Nephron (organoid): ENCODE data around the gene NOMO2.
A peak's percentile ranks its signal among the peaks of the same experiment; 100 is the strongest.
"Not testable (repeated sequence)": the region's sequence is repeated elsewhere in the genome, so short reads cannot be mapped to it uniquely, and the experiment has no call there.

ENCODE experiments used
- H3K27ac Mint-ChIP-seq, 3 experiments: 2 replicates each; pipeline ENCODE4 v1.8.0; 2020; ENCODE audit warnings: mixed read lengths in 3 of 3, mild to moderate bottlenecking in 2 of 3, moderate library complexity in 1 of 3
- H3K27me3 Mint-ChIP-seq: 2 replicates; pipeline ENCODE4 v1.8.0; 2021; ENCODE audit warnings: low read depth, mild to moderate bottlenecking, moderate library complexity, mixed read lengths
- H3K36me3 Mint-ChIP-seq: 2 replicates; pipeline ENCODE4 v1.8.0; 2020; ENCODE audit warnings: low read depth, mixed read lengths
- H3K4me1 Mint-ChIP-seq: 2 replicates; pipeline ENCODE4 v1.8.0; 2020; ENCODE audit warnings: mixed read lengths
- H3K4me3 Mint-ChIP-seq, 3 experiments: 2 replicates each; pipeline ENCODE4 v1.8.0; 2020; ENCODE audit warnings: mild to moderate bottlenecking in 3 of 3, mixed read lengths in 3 of 3, moderate library complexity in 2 of 3
- H3K9me3 Mint-ChIP-seq: 2 replicates; pipeline ENCODE4 v1.8.0; 2020; ENCODE audit warnings: mixed read lengths

The NOMO2 gene

DNA sequence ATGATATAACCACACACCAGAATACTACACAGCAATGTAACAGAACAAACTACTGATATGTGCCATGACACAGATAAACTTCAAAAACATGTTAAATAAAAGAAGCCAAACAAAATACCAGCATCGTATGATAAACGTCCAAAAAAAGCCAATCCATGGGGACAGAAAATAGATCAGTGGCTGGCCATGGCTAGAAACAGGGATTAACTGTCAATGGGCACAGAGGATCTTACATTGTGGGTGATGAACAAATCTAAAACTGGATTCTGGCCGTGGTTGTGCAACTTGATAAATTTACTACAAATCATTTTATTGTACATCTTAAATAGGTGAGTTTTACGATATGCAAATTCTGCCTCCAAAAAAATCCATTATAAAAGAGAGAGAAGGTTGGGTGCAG lies 35.4 kb downstream of the NOMO2 start:
- not testable (repeated sequence) for H3K4me3 Mint-ChIP-seq, H3K9me3 Mint-ChIP-seq, H3K27me3 Mint-ChIP-seq, H3K4me1 Mint-ChIP-seq, H3K27ac Mint-ChIP-seq
- peaks cover 16% of the 10 kb centered on the region for H3K36me3 Mint-ChIP-seq

DNA sequence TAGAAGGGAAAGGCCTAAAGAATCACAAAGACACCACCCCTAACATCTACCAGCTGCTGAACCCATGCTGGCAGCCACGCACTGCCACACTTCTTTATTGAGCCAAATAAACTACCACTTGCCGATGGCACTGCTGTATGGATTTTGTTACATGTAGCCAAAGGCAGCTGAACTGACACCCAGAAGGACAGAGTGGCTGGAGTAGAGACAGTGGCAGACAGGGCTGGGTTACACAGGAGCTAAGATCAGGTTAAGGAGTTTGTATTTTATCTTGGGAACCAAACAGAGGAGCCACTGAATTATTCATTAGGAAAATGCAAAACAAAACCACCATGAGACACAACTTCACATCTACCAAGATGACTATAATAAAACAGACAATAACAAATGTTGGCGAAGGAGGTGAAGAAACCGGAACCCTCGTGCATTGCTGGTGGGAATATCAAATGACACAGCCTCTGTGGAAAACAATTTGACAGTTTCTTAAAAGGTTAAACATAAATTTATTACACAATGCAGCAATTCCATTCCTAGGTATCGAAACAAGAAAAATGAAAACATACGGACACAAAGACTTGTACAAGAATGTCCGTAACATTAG lies 35.9 kb downstream of the NOMO2 start:
- not testable (repeated sequence) for H3K27ac Mint-ChIP-seq
- H3K36me3 Mint-ChIP-seq = peaks cover 16% of the 10 kb centered on the region

DNA sequence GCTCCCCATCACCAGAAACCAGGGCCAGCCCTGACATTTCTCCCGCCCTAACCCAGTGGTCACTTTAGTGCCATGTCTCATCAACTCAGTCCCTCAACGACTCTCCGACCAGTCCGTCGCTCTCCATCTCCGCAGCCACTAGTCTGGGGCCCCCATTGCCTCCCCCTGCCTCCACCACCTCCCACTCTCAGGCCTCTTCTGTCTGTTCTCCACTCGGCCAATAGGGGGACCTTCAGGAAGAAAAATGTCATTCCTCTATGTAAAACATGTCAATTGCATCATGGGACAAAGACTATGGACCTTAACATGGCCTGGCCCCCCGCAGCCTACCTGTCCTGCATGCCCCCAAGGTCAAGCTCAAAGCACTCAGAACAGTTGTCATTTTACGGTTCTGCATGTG lies 39.3 kb downstream of the NOMO2 start:
- H3K27ac Mint-ChIP-seq, H3K4me3 Mint-ChIP-seq, H3K9me3 Mint-ChIP-seq, H3K4me1 Mint-ChIP-seq, H3K36me3 Mint-ChIP-seq, H3K27me3 Mint-ChIP-seq: not testable (repeated sequence)

More for the DNA sequence above, 35.9 kb downstream of the NOMO2 start:
- not testable (repeated sequence) for H3K4me1 Mint-ChIP-seq, H3K9me3 Mint-ChIP-seq, H3K4me3 Mint-ChIP-seq, H3K27me3 Mint-ChIP-seq

DNA sequence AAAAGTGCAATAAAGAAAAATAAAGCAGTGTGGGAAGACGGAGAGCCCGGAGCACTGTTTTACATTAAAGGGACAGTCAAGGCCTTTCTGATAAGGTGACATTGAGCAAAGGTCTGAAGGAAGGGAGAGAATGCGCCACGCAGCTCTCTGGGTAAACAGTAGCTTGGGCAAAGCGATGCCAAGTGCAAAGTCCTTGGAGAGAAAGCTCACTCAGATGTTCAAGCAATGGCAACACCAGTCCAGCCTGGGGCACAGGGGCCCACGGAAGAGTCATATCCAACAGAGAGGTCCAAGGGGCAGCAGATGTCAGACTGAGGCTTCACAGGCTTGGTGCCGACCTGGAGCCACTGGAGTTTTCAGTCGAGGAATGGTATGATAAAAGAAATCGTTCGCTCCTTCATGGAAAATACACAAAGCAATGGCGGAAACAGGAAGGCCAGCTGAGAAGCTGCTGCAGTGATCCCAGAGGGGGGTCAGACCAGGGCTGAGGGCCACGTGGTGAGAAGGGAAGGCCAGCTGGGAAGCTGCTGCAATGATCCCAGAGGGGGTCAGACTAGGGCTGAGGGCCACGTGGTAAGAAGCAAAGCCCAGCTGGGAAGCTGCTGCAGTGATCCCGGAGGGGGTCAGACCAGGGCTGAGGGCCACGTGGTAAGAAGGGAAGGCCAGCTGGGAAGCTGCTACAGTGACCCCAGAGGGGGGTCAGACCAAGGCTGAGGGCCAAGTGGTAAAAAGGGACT lies 40.3 kb downstream of the NOMO2 start:
- H3K9me3 Mint-ChIP-seq, H3K27ac Mint-ChIP-seq, H3K4me3 Mint-ChIP-seq, H3K4me1 Mint-ChIP-seq, H3K36me3 Mint-ChIP-seq, H3K27me3 Mint-ChIP-seq: not testable (repeated sequence)

DNA sequence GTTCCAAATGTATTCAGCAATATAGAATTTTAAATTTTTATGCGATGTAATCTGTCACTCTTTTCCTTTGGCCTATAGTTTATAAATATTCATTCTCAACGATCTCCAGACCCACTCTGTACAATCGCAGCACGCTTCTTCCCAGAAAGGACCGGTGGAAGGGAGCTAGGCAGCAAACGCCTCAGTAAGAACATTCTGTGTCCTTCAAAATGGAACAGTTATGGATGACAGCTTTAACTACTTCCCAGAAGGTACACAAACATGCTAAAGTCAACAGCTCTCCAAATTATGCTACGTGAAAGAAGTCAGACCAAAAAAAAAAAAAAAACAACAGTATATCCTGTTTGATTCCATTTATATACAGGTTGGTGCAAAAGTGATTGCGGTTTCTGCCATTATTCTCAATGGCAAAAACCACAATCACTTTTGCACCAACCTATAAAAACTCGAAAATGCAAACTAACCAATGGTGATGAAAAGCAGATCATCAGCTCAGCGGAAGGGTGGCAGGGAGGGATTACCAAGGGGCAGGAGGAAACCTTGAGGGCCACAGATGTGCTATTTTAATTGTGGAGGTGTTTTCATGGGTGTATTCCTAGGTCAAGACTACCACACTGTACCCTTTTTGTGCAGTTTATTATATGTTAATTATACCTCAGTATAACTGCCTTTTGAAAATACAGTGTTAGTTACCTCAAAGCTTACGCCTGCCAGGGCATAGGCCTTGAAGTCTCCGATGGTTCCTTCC lies 43.2 kb downstream of the NOMO2 start:
- H3K9me3 Mint-ChIP-seq, H3K27me3 Mint-ChIP-seq, H3K36me3 Mint-ChIP-seq, H3K4me3 Mint-ChIP-seq, H3K27ac Mint-ChIP-seq, H3K4me1 Mint-ChIP-seq: not testable (repeated sequence)

DNA sequence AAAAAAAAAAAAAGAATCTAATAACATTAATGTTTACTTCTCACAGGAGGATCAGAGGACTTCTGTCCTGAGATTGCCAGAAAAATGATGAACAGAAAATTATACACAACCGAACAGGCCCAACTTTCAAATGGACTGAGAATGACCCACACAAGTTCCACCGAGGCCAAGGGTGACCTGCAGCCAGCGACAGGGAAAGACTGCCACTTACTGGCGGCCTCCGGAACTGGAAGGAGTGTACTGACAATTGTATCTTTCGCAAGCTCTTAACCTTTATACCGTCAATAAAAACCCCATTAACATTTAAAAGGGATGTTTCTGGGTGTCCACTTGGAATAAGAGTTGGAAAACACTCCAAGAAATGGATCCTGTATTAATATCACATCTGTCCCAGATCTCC lies 63.5 kb downstream of the NOMO2 start:
- not testable (repeated sequence) for H3K36me3 Mint-ChIP-seq, H3K4me1 Mint-ChIP-seq, H3K27ac Mint-ChIP-seq, H3K27me3 Mint-ChIP-seq, H3K9me3 Mint-ChIP-seq, H3K4me3 Mint-ChIP-seq

DNA sequence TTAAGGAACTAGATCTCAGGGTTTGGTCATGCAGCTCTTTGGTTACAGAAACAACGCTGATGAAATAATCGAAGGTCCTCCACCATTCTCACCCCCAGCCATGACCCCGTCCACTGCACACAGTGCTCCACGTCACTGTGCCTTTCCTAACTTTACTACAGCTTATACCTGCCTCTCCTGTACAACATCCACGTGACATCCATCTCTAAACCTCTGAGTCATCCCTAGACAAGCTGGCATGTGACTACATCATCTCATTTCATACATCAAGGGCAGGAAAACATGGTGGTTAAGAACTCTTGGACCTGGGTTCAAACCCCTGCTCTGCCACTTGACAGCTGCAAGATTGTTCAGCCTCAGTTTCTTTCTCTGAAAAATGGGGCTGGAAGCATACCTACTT lies 64.9 kb downstream of the NOMO2 start:
- not testable (repeated sequence) for H3K27me3 Mint-ChIP-seq, H3K9me3 Mint-ChIP-seq, H3K27ac Mint-ChIP-seq

DNA sequence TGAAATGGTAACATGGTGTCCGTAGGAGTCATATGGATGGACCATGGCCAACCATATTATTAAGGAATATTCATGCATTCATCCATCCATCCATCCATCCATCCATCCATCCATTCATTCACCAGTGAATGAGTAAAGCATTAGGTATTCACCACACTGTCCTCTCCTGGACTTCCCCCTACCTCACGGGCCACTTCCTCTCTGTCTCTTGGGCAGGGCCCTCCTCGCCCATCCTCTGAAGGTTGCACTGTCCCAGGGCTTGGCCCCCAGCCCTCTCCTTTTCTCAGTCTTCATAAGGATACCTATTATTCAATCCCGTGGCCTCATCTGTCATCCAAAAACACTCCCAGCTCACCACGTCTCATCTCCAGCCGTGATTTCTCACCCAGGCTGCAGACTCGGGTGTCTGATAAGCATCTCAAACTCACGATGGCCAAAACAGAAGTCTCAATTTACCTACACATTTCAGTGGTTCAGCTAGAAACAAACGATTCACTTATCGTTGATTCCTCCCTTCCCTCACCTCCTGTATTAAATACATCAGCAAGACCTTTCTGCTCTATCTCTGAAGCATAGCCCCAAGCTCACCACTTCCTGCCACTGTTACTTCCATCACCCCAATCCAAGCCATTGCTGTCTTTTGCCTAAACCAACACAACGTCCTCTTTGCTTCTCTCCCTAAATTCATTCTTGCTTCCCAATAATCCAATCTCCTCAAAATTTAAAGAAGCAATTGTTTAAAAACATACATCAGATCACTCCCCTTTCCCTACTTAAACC lies 69.6 kb downstream of the NOMO2 start:
- not testable (repeated sequence) for H3K4me1 Mint-ChIP-seq, H3K27me3 Mint-ChIP-seq, H3K4me3 Mint-ChIP-seq, H3K27ac Mint-ChIP-seq, H3K9me3 Mint-ChIP-seq, H3K36me3 Mint-ChIP-seq

More for the DNA sequence above, 64.9 kb downstream of the NOMO2 start:
- not testable (repeated sequence) for H3K4me1 Mint-ChIP-seq, H3K4me3 Mint-ChIP-seq, H3K36me3 Mint-ChIP-seq

DNA sequence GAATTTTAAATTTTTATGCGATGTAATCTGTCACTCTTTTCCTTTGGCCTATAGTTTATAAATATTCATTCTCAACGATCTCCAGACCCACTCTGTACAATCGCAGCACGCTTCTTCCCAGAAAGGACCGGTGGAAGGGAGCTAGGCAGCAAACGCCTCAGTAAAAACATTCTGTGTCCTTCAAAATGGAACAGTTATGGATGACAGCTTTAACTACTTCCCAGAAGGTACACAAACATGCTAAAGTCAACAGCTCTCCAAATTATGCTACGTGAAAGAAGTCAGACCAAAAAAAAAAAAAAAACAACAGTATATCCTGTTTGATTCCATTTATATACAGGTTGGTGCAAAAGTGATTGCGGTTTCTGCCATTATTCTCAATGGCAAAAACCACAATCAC lies 125.9 kb downstream of the NOMO2 start:
- H3K36me3 Mint-ChIP-seq, H3K27ac Mint-ChIP-seq, H3K4me3 Mint-ChIP-seq, H3K9me3 Mint-ChIP-seq, H3K4me1 Mint-ChIP-seq, H3K27me3 Mint-ChIP-seq: not testable (repeated sequence)

DNA sequence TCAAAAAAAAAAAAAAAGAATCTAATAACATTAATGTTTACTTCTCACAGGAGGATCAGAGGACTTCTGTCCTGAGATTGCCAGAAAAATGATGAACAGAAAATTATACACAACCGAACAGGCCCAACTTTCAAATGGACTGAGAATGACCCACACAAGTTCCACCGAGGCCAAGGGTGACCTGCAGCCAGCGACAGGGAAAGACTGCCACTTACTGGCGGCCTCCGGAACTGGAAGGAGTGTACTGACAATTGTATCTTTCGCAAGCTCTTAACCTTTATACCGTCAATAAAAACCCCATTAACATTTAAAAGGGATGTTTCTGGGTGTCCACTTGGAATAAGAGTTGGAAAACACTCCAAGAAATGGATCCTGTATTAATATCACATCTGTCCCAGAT lies 146.1 kb downstream of the NOMO2 start:
- not testable (repeated sequence) for H3K36me3 Mint-ChIP-seq, H3K4me1 Mint-ChIP-seq, H3K9me3 Mint-ChIP-seq, H3K27me3 Mint-ChIP-seq, H3K4me3 Mint-ChIP-seq, H3K27ac Mint-ChIP-seq

DNA sequence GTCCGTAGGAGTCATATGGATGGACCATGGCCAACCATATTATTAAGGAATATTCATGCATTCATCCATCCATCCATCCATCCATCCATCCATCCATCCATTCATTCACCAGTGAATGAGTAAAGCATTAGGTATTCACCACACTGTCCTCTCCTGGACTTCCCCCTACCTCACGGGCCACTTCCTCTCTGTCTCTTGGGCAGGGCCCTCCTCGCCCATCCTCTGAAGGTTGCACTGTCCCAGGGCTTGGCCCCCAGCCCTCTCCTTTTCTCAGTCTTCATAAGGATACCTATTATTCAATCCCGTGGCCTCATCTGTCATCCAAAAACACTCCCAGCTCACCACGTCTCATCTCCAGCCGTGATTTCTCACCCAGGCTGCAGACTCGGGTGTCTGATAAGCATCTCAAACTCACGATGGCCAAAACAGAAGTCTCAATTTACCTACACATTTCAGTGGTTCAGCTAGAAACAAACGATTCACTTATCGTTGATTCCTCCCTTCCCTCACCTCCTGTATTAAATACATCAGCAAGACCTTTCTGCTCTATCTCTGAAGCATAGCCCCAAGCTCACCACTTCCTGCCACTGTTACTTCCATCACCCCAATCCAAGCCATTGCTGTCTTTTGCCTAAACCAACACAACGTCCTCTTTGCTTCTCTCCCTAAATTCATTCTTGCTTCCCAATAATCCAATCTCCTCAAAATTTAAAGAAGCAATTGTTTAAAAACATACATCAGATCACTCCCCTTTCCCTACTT lies 152.2 kb downstream of the NOMO2 start:
- not testable (repeated sequence) for H3K27me3 Mint-ChIP-seq, H3K4me1 Mint-ChIP-seq, H3K27ac Mint-ChIP-seq, H3K36me3 Mint-ChIP-seq, H3K9me3 Mint-ChIP-seq, H3K4me3 Mint-ChIP-seq

DNA sequence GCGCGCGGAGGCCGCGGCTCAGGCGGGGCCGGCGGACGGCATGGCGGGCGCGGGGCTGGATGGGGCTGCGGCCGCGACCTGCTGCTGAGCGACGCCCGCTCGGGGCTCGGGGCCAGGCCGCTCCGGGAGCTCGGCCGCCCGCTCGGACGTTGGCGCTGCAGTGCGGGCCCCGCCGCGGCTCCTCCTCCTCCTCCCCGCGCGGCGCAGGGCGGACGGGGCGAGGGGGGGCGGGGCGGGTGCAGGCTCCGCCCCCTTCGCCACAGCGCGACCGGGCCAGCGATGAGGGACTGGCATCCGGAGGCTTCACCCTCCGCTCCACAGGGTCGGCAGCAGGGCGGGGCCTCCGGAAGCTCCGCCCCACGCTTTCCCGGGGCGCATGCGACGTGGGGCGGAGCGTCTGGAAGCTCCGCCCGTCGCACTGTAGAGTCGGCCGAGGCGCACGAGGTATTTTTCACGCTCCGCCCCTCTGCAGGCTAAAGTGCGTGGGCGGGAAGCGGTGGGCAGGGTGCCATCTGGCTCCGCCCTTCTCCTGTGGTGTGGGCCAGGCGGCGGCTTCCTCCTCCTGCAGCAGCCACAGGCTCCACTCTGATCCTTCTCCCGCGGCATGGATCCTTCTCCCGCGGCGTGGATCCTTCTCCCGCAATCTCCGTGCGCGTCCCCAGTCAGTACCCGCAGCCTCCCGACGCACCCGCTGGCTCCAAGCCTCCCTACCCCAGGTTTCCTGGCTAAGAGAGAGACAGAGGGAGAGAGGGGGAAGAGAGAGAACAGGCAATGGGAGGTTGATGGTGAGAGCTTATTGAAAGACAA lies 159.8 kb downstream of the NOMO2 start:
- H3K27me3 Mint-ChIP-seq, H3K36me3 Mint-ChIP-seq, H3K27ac Mint-ChIP-seq, H3K9me3 Mint-ChIP-seq, H3K4me3 Mint-ChIP-seq, H3K4me1 Mint-ChIP-seq: not testable (repeated sequence)

DNA sequence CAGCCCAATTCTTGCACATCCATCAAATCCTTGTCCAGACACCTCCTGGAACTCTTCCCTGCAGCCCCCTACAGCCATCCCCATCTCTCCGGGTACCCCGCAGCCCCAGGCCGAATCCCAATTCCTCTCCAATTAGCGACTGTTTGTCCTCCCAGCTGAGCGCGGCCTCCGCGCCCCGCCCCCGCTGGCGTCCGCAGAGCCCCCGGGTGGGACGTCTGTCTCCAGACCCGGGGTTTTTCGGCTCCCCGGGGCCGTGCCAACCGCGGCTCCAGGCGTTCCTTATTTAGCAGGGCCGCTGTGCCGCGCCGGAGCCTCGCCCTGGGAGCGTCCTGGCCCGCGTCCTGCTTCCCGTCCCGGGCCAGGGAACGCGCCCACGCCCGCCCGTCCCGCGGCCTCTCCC lies 160.7 kb downstream of the NOMO2 start:
- not testable (repeated sequence) for H3K27me3 Mint-ChIP-seq, H3K36me3 Mint-ChIP-seq, H3K27ac Mint-ChIP-seq, H3K9me3 Mint-ChIP-seq, H3K4me1 Mint-ChIP-seq
- peak overlapping the region in 2 of 3 experiments; percentile 51 to 74 for H3K4me3 Mint-ChIP-seq

DNA sequence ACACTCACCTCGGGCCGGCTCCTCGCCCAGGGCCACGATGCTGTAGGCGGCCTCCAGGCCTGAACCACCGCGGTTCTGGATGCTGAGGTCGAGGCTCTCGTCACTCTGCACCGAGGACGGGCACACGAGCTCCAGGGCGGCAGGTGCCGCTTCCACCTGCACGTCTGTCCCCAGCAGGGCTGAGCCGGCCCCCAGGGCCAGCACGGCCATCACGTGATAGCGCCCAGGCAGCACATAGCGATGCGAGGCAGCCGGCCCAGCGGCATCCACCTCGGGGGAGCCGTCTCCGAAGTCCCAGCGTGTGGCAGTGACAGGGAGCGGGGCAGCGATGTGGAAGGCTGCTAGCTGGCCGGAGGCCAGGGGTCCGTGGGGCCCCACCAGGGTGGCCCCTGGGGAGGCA lies 167.5 kb downstream of the NOMO2 start:
- not testable (repeated sequence) for H3K4me1 Mint-ChIP-seq, H3K36me3 Mint-ChIP-seq, H3K27me3 Mint-ChIP-seq, H3K4me3 Mint-ChIP-seq, H3K9me3 Mint-ChIP-seq, H3K27ac Mint-ChIP-seq
